NCI-H1105 (cell line): ENCODE results near the gene PFKFB1.

Experiments
- DNase-seq: peaks from one replicate; lab custom pipeline; 2025; lab: John Stamatoyannopoulos, UW

Gene PFKFB1

GRCh38 chrX:54994099-54994498, at the start of gene PFKFB1:
PFKFB1 (minus strand) TSS chrX:54994188; CDS start chrX:54994007, 181 bp downstream.
- no peak for DNase-seq

DNA sequence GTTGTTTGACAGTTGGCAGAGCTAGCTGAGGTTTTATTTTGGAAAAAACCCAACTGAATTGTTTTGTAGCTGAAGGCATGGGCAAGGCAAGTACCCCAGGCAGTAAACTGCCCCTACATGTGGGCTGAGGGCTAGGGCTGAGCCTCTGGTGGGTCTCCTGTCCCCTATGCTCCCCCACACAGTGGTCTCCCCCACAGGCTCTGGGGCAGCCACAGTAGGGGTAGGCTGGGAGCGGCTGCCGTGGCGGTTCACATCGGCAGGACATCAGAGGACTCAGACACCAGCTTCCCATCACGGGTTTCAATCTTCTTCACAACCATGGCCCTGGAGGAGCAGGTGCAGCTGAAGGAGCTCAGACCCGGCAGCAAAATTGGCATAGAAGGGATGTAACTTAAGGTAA, 47.5 kb upstream of the PFKFB1 start:
- DNase-seq, result no peak

GRCh38 chrX:55039471-55039870, 45.5 kb upstream of the PFKFB1 start:
- DNase-seq, result no peak

DNA sequence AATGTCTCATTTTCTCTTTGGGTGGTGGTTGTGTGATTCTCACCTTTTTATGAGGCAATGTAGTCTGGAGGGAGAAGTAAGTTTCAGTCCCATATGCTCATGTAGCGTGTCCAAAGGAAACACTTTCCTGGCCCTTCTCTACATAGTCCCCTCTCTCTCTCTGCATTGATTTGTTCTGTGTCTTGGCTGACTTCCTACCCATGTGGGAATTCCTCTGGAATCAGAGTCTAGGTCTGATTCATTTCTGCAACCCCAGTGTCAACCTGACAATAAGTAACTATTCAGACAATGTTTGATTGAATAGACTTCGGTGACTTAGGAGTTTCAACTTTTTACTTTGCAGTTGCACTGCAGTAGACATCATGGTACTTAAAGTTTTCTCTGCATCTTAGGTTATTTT, 39.4 kb upstream of the PFKFB1 start:
- DNase-seq, result no peak

GRCh38 chrX:55030271-55031205, 36.5 kb upstream of the PFKFB1 start, which contains the start of gene ALAS2:
ALAS2 (minus strand) TSS chrX:55030977; CDS start chrX:55026000, 4,977 bp downstream.
- DNase-seq, result no peak

DNA sequence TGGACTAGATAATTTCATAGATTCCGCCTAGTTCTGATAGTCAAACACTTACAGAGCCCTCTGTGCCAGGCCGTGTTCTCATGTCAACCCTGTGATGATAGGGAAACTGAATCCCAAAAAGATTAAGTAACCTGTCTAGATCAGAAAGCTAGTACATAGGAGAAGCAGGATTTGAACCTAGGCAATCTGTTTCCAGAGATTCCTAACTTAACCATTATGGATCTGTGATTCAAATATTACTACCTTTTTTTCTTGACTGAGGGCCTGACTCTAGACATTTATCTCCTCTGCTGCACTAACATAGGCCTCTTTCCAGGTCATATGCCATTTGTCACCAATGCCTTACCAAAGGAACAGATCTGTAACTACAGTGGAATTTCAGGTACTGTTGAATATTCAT, 35.3 kb upstream of the PFKFB1 start:
- no peak for DNase-seq

DNA sequence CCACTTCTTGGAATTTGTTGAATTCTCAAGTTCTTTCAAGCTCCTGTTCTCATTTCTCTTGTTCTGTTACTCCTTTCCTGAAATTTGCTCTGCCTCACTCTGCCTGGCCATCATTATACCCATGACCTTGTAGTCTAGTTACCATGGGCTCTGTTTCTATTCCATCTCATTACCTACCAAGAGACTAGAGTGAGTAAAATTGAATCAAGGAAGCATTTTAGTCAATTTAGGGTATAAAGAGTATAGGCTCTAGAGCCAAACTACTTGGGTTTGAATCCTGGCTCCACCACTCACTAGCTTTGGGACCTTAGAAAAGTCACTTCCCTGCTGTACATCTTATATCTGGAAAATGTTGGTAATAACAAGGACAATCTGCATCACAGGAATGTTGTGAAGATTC, 34.6 kb upstream of the PFKFB1 start:
- DNase-seq, result no peak

GRCh38 chrX:55028040-55028439, 34.1 kb upstream of the PFKFB1 start:
- DNase-seq, result no peak

DNA sequence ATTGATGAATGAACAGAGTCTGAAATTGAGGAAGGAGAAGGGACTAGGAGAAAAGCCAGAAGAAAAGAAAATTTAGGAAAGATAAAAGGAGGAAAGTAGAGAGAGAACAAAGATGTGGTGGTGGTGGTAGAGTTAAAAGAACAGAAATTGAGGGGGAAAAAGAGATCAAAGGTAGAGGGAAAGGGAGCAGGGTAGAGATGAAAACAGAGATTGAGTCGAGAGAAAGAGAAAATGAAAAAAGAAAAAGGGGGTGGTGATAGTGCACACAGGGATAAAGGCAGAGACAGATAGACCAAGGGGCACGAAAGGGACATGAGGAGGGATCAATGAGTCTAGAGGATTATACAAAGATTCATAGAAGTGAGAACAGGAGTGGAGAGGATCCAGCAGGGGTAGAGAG, 32.9 kb upstream of the PFKFB1 start:
- DNase-seq, result no peak

DNA sequence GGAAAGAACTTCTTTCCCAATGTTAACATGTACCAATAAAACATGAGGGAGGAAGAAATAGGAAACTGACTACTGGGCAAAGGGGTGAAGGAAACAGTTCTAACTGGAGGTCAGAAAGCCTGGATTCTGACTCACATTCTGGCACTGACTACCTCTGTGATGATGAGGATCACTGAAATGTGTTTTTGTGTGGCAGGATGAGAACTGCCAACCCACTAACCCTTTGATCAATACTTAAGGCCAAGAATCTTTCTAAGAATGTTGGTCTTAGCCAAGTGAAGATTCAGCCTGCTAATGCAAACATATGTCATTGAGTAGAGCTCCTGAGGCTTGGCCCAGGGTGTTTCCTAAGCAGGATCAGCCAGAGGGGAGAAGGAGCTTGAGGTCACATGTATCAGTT, 32.2 kb upstream of the PFKFB1 start:
- no peak for DNase-seq

DNA sequence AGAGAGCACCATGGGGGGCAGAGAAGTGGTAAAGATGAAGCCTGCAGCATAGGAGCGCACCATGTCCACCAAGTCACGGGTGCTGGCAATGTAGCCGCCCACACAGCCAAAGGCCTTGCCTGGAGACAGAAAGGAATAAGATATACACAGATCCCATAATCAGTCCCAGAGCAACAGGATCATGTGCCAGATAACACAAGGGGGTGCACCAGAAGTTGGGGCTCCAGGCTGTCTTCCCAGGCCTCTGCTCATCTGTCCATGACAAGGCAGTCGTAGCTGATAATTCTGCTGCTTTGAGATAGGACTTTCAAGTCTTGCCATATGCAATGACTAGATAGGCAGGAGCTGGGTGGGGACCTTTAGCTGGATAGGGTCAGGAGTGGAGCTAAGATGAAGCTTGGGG, 20.9 kb upstream of the PFKFB1 start:
- no peak for DNase-seq

DNA sequence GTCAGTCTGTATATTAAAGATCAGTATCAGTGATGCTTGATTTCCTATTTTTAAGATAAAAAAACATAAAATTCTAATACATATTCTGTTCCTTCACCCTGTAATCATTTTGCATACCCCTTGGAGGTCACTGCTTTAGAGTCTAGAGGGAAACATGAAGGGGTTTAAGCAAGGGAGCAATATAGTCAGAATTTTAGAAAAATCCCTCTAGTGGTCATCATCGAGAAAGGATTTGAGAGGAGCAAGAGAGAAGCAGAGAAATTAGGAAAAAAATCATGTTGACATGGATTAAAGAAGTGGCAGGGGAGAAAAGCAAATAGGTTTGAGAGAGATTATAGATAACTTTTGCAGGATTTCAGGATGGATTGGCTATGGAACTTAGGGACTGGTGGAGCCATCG, 17.3 kb upstream of the PFKFB1 start:
- DNase-seq, result no peak

GRCh38 chrX:55008571-55009358, 14.8 kb upstream of the PFKFB1 start:
- DNase-seq, result no peak

DNA sequence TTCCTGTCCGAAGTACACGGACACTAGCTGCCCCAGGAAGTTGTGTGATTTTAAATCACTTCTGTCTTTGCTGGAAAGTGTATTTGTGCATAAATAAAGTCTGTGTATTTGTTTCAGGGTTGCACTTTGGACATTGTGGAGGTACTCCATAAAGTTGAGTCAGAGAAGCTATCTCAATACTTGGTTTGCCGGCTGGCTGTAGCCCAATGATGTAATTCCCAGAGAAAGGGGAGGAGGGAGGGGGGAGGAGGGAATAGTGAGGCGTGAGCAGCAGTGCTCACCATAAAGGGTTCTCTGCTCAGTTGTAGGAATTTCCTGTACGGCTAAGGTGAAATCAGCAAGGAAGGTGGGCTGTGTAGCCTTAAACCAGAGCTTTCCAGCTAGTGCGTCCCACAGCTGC, 13.7 kb upstream of the PFKFB1 start:
- no peak for DNase-seq

- no peak for DNase-seq
Measured at GRCh38 chrX:55006827-55007621, 13.0 kb upstream of the PFKFB1 start.

DNA sequence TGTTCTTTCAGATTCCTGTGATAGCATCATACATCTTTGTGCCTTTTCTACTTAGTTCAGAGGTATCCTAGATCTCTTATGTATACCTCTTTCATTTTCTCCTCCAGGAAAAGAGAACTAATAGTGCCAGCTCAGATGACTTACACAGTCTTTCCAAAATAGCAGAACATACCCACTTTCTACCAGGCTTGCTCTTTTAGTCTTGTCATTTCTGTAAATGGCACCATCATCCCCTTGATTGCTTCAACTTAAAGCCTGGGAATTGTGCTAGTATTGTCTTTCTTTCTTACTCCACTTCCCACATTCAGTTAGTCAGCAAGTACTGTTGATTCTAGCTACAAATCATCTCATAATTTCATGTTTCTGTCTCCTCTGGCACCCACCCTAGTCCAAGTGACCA, 11.3 kb upstream of the PFKFB1 start:
- no peak for DNase-seq

GRCh38 chrX:55004231-55004630, 10.2 kb upstream of the PFKFB1 start:
- no peak for DNase-seq

DNA sequence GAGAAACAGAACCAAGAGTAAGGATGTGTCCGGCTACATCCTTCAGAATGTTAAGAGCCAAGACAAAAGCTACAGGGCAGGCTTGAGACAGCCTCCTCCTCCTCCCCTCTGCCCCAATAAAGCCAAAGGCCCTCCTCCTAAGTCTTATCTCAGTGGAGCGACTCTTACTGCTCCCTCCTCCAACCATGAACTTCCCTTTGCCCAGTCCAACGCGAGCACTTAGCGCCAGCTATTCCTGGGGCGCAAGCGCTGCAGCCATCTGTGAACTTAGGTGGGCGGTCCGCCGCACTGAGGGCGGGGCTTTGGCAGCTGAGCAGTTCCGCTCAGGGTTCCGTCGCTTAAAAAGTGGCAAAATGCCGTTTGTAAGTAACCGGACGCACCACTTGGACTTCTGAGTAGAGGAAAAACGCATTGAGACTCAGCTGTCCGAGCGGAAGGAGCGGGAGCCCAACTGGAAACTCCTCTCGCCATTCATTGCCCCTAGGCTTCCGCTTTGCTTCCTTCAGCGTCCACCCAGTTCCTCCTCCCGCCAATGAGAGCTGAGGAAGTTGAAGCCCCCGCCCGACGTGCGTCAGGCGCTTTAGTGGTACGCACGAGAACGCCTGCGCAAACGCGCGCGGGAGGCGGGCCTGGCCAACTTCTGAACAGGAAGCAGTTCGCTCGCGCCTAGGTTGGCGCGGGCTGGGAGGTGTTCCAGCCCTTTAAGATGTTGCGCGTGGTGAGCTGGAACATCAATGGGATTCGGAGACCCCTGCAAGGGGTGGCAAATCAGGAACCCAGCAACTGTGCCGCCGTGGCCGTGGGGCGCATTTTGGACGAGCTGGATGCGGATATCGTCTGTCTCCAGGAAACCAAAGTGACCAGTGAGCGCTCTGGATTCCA, 6.0 kb upstream of the PFKFB1 start, which contains the start of gene APEX2:
Gene APEX2, plus strand, starts transcription at position 647 of the 882 bp plus-strand sequence. Its CDS starts 60 bp downstream, at position 707.
- DNase-seq, result peak; percentile 74

DNA sequence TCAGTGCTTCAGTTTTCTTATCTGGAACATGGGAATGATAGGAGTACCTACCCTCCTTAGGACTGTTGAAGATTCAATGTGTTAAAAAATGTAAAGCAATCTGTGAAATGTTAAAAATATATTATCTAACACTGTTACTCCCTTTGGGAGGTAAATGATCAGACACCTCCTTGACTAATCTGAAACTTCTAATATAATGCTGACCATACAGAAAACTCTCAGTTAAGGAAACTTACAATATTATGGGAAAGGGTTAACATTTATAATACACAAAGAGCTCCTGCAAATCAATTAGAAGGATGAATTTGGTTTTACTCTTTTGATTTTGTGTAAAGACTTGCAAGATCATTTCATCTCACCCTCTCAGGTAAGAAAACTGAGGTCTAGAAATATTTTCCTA, 1.6 kb upstream of the PFKFB1 start:
- DNase-seq, result no peak

- DNase-seq, result no peak
Measured at GRCh38 chrX:54994668-54995351, 822 bp upstream of the PFKFB1 start.
